LNCAP (cell line): Measurements from ENCODE around the gene UBE2Q1.

ENCODE experiments used
- TF ChIP-seq, protein P1 (sequence below): fragments of 450-650 bp; IDR thresholded peaks from 2 replicates; pipeline ENCODE4 v1.5.1; 2017; ENCODE audit warnings: mild to moderate bottlenecking

Gene UBE2Q1

DNA sequence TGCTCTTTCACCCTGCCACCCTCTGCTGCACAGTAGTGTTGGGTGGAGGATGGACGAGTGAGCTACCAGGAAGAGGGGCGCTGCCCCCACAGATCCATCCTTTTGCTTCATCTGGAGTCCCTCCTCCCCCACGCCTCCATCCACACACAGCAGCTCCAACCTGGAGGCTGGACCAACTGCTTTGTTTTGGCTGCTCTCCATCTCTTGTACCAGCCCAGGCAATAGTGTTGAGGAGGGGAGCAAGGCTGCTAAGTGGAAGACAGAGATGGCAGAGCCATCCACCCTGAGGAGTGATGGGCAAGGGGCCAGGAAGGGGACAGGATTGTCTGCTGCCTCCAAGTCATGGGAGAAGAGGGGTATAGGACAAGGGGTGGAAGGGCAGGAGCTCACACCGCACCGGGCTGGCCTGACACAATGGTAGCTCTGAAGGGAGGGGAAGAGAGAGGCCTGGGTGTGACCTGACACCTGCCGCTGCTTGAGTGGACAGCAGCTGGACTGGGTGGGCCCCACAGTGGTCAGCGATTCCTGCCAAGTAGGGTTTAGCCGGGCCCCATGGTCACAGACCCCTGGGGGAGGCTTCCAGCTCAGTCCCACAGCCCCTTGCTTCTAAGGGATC lies 17.6 kb upstream of the UBE2Q1 start:
- TF ChIP-seq, protein P1, sequence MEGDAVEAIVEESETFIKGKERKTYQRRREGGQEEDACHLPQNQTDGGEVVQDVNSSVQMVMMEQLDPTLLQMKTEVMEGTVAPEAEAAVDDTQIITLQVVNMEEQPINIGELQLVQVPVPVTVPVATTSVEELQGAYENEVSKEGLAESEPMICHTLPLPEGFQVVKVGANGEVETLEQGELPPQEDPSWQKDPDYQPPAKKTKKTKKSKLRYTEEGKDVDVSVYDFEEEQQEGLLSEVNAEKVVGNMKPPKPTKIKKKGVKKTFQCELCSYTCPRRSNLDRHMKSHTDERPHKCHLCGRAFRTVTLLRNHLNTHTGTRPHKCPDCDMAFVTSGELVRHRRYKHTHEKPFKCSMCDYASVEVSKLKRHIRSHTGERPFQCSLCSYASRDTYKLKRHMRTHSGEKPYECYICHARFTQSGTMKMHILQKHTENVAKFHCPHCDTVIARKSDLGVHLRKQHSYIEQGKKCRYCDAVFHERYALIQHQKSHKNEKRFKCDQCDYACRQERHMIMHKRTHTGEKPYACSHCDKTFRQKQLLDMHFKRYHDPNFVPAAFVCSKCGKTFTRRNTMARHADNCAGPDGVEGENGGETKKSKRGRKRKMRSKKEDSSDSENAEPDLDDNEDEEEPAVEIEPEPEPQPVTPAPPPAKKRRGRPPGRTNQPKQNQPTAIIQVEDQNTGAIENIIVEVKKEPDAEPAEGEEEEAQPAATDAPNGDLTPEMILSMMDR = no peak

DNA sequence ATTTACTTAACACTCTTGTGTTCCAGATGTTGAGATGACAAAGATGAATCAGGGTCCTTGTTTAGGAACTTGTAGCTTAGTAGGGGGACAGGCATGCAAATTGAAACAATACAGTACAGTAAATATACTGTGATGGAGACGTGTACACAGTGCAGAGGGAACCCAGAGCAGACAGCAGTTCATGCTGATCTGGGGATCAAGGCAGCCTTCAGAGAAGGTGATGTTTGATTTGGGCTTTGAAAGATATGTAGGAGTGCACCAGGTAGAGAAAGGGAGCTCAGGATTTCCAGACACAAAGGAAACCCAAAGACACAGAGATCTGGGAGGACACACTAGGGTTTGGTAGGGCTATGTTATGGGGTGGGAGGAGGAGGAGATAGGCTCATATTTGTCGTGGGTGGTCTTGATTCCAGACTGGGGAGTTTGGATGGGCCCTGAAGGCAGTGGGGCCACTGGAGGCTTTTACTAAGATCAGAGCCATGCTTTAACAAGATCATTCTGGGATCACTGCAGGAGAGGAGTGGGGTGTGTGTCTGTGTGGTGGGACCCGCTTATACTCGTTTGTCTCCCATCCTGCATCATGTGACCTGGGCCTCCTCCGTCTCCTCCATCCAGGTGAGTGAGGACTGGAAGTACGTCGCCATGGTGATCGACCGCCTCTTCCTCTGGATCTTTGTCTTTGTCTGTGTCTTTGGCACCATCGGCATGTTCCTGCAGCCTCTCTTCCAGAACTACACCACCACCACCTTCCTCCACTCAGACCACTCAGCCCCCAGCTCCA lies 16.9 kb upstream of the UBE2Q1 start:
- TF ChIP-seq, protein P1 = no peak

DNA sequence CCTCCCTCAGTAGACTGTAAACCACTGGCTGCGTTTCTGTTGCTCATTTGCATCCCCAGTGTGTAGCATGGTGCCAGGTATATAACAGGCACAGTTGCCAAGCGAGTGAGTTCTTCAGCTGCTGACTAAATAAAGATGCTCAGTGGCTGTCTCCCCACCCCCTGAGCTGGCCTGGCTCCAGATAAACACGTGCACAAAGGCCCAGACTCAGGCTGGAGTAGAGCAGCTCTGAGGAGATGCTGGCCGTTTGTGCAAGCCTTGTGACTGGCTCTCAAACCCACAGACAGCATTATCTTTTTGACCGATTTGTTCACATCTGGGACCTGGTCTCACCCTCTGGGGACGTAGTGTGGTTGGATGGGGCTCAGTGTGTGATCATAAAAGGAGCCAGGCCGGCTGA lies 16.3 kb upstream of the UBE2Q1 start:
- TF ChIP-seq, protein P1 = no peak

DNA sequence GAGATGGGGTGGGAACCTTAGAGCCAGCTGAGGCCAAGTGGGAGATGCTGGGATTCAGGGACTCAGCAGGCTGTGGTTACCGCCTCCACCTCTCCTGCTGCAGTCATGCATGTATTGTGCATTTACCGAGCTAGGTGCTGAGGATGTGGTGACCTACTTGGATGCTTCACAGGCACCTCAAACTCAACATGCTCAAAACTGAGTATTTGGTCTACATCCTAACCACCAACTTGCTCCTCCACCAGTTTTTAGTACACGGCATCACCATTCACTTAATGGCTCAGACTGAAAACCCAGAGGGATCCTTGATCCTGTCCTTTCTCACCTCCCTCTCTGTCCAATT lies 14.7 kb upstream of the UBE2Q1 start:
- TF ChIP-seq, protein P1 = no peak

DNA sequence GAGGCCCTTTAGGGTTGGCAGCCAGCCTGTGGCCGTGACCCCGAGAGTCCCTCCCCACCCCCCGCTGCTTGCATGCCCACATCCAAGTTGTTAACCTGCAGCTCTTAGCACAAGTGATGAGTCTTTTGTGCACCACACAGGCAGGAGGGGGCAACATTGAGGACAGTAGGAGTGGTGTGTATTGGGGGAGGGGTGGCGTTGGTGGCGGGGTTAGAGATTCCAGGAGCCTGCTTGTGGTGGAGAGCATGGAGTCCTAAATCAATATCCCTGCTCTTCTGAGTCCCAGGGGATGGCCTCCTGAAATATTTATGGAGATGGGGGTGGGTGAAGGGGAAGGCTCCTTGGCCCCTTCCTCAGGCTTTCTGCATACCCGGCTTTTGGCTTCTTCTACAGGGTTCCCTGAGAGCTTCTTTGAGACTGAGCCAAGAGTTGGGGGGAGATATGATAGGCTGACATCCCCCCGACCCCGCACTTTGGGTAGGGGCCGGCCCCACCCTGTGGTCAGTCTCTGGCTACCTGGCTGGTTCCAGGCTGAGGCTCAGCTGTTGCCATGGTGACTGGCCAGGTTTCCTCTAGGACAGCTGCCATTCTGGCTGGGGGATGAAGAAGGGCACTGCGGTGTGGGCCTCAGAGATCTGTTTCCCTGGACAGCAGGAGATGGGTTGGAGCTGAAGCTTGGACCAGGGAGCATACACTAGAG lies 14.2 kb upstream of the UBE2Q1 start:
- TF ChIP-seq, protein P1 = no peak

DNA sequence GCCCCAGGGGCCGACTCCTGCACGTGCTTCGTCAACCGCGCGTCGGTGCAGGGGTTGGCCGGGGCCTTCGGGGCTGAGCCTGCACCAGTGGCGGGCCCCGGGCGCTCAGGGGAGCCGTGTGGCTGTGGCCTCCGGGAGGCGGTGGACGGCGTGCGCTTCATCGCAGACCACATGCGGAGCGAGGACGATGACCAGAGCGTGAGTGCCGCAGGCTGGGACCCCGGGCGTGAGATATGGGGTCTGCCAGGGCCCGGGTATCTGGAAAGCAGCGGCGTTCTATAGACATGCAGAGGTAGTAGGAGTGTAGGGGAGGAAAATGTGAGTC lies 13.5 kb upstream of the UBE2Q1 start:
- TF ChIP-seq, protein P1 = no peak

DNA sequence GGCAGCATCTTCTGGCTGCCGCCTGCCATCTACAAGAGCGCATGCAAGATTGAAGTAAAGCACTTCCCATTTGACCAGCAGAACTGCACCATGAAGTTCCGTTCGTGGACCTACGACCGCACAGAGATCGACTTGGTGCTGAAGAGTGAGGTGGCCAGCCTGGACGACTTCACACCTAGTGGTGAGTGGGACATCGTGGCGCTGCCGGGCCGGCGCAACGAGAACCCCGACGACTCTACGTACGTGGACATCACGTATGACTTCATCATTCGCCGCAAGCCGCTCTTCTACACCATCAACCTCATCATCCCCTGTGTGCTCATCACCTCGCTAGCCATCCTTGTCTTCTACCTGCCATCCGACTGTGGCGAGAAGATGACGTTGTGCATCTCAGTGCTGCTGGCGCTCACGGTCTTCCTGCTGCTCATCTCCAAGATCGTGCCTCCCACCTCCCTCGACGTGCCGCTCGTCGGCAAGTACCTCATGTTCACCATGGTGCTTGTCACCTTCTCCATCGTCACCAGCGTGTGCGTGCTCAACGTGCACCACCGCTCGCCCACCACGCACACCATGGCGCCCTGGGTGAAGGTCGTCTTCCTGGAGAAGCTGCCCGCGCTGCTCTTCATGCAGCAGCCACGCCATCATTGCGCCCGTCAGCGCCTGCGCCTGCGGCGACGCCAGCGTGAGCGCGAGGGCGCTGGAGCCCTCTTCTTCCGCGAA lies 12.9 kb upstream of the UBE2Q1 start:
- TF ChIP-seq, protein P1 = no peak
